ENCODE measurements around the gene RTN1. TPM values are rescaled to one million over a fixed set of nuclear protein-coding genes. Genes with fewer than 3 reads are reported as not detected.

The RTN1 gene
- total RNA-seq, 2 experiments from 2014 or later = not detected

- Mint-ChIP-seq H3K27ac (no peak overlapping the region), H3K36me3 (no peaks in the 10 kb centered on the region)
- POLR2A ChIA-PET = no interaction called here
These were observed 555 bp upstream of the RTN1 start for GRCh38 chr14:59871166-59871495.

DNA sequence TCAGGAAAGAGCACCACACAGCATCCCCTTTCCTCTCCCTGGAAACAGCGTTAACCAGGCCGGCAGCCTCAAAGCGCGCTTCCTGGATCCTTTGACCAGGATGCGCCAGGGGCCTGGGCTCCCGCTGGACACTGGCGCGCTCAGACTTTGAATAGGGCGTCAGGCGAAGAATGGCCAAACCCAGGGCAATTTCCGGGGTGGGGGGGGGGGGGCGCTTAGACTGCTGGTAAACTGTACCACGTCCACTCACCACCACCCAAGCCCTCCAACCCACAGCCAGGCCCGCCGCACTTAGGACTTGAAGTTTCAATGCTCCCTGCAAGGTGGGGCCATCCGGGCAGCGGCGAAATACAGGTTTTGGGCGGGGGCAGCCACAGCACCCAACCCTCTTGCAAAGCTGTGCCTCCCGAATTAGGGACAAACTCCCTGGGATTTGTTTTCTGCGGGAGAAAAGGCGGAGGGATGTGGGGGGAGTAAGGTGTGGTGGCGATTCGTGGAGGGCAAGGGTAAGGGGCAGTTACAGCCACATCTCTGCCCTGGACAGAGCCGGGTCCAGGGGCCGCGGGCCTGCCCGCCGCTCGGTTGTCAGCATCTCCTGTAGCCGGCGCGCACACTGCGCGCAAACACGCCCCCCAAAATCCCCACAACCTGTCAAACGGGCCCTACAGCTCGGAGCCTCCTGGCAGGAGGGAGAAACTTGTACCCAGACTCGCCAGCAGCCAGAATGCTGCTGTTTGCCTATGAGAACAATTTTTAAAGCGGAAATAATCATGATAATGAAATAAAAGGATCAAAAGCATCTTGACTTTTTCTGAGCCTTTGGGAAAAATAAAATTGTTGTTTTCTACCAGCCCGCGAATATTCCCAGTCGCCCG is 958 bp downstream of the RTN1 start:
- H3K4me3 Mint-ChIP-seq = peak overlapping the region; percentile 54
- no peaks in the 10 kb centered on the region for H3K9me3 Mint-ChIP-seq
- H3K4me1 Mint-ChIP-seq = peaks cover 3% of the 10 kb centered on the region
- DNase-seq (no peak), ATAC-seq (ENCODE audit: low read depth) (no peak)
- no peak overlapping the region for H3K27ac Mint-ChIP-seq
- H3K36me3 Mint-ChIP-seq = no peaks in the 10 kb centered on the region
- POLR2A ChIA-PET = no interaction called here
- peaks cover 71% of the 10 kb centered on the region for H3K27me3 Mint-ChIP-seq

More at GRCh38 chr14:59871166-59871495, 555 bp upstream of the RTN1 start:
- DNase-seq (no peak), ATAC-seq (ENCODE audit: low read depth) (no peak)
- no peaks in the 10 kb centered on the region for H3K9me3 Mint-ChIP-seq
- peak overlapping the region; percentile 85 for H3K4me3 Mint-ChIP-seq
- H3K4me1 Mint-ChIP-seq = peaks cover 3% of the 10 kb centered on the region
- H3K27me3 Mint-ChIP-seq = peaks cover 61% of the 10 kb centered on the region

DNA sequence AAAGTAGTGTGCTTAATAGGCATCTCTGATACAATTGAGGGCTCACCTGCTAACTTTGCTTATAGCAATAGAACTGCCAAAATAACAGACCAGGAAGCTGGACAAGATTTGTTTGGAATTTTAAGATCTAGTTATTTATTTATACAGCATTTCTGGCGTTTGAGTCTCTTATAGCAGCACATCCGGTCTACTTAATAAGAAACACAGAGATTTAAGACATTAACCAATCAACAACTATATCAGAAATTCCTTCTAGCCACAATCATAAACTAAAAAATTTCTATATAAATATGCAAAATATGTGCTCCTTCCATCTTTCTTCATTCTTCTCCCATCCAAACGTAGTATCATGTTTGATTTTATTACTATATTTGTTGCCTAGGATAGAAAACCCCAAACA is 2.6 kb downstream of the RTN1 start:
- no peaks in the 10 kb centered on the region for H3K9me3 Mint-ChIP-seq
- no peak overlapping the region for H3K27ac Mint-ChIP-seq
- ATAC-seq (ENCODE audit: low read depth) (no peak), DNase-seq (no peak)
- no peaks in the 10 kb centered on the region for H3K36me3 Mint-ChIP-seq
- POLR2A ChIA-PET = no interaction called here
- H3K4me1 Mint-ChIP-seq = peaks cover 3% of the 10 kb centered on the region
- H3K4me3 Mint-ChIP-seq = no peak overlapping the region
- H3K27me3 Mint-ChIP-seq = peaks cover 58% of the 10 kb centered on the region

- Mint-ChIP-seq H3K27ac (no peak overlapping the region), H3K27me3 (peaks cover 27% of the 10 kb centered on the region), H3K36me3 (no peaks in the 10 kb centered on the region), H3K4me3 (no peak overlapping the region), H3K4me1 (no peaks in the 10 kb centered on the region), H3K9me3 (peaks cover 3% of the 10 kb centered on the region)
- POLR2A ChIA-PET = no interaction called here
- DNase-seq = no peak
- no peak for ATAC-seq (ENCODE audit: low read depth)
These were observed 6.6 kb downstream of the RTN1 start for GRCh38 chr14:59863806-59864525.

DNA sequence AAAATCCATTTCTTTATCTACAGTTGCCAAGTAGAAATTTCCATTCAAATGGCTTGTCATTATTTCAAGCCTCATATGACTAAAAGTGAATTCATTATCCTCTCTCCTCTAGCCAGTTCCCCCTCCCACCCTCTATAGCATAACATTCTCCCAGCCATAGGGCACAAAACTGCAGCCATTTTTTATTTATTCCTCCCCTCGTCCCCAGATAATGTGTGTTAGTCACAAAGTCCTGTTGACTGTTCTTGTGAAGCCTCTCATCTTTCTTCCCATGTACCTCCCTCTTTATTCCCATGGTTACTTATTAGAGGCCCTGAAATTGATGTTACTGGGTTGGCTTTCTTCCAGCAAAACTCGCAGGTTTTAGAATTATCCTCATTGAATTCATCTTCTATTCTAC is 13.2 kb downstream of the RTN1 start:
- Mint-ChIP-seq H3K27ac (no peak overlapping the region), H3K4me1 (no peaks in the 10 kb centered on the region), H3K36me3 (no peaks in the 10 kb centered on the region), H3K4me3 (no peak overlapping the region), H3K27me3 (peaks cover 5% of the 10 kb centered on the region), H3K9me3 (peaks cover 8% of the 10 kb centered on the region)
- POLR2A ChIA-PET = no interaction called here
- no peak for ATAC-seq (ENCODE audit: low read depth)
- no peak for DNase-seq

DNA sequence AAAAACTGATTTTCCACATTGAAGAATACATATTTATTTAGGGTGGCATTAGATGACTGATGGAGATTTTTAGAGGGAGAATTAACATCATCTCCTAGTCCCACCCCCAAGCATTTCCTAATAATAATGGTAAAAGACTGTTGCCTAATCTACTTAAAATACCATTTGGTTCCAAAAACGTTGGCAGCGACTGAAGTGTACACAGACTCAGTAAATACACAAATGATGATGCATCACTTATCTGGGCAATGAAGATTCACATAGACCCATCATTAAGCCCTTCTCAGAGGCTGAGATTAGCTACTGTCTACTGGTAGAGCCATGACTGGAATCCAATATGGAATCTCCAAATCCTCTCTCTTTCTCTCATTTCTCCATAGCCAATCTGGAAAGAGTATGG is 18.2 kb downstream of the RTN1 start:
- Mint-ChIP-seq H3K4me1 (peaks cover 4% of the 10 kb centered on the region), H3K27me3 (peaks cover 5% of the 10 kb centered on the region), H3K36me3 (no peaks in the 10 kb centered on the region), H3K27ac (no peak overlapping the region), H3K4me3 (no peak overlapping the region), H3K9me3 (peaks cover 3% of the 10 kb centered on the region)
- no peak for ATAC-seq (ENCODE audit: low read depth)
- POLR2A ChIA-PET = no interaction called here
- DNase-seq = no peak

GRCh38 chr14:59850458-59850857 is 20.1 kb downstream of the RTN1 start:
- H3K9me3 Mint-ChIP-seq = no peaks in the 10 kb centered on the region
- POLR2A ChIA-PET = no interaction called here
- no peaks in the 10 kb centered on the region for H3K36me3 Mint-ChIP-seq
- ATAC-seq (ENCODE audit: low read depth) (no peak), DNase-seq (no peak)
- no peak overlapping the region for H3K4me3 Mint-ChIP-seq
- H3K27ac Mint-ChIP-seq = no peak overlapping the region
- H3K27me3 Mint-ChIP-seq = peaks cover 5% of the 10 kb centered on the region
- peaks cover 4% of the 10 kb centered on the region for H3K4me1 Mint-ChIP-seq

GRCh38 chr14:59849411-59850130 is 21.0 kb downstream of the RTN1 start:
- Mint-ChIP-seq H3K36me3 (no peaks in the 10 kb centered on the region), H3K4me1 (peaks cover 4% of the 10 kb centered on the region), H3K4me3 (no peak overlapping the region), H3K27ac (no peak overlapping the region), H3K9me3 (no peaks in the 10 kb centered on the region), H3K27me3 (peaks cover 7% of the 10 kb centered on the region)
- DNase-seq (no peak), ATAC-seq (ENCODE audit: low read depth) (no peak)
- POLR2A ChIA-PET = no interaction called here

GRCh38 chr14:59848671-59849070 is 21.9 kb downstream of the RTN1 start:
- DNase-seq (no peak), ATAC-seq (ENCODE audit: low read depth) (no peak)
- peaks cover 4% of the 10 kb centered on the region for H3K4me1 Mint-ChIP-seq
- H3K27me3 Mint-ChIP-seq = peaks cover 4% of the 10 kb centered on the region
- H3K4me3 Mint-ChIP-seq = no peak overlapping the region
- POLR2A ChIA-PET = no interaction called here
- no peak overlapping the region for H3K27ac Mint-ChIP-seq
- H3K36me3 Mint-ChIP-seq = no peaks in the 10 kb centered on the region
- H3K9me3 Mint-ChIP-seq = no peaks in the 10 kb centered on the region

- ATAC-seq (ENCODE audit: low read depth) (no peak), DNase-seq (no peak)
- H3K9me3 Mint-ChIP-seq = no peaks in the 10 kb centered on the region
- POLR2A ChIA-PET = no interaction called here
- no peaks in the 10 kb centered on the region for H3K36me3 Mint-ChIP-seq
- no peak overlapping the region for H3K4me3 Mint-ChIP-seq
- peaks cover 4% of the 10 kb centered on the region for H3K4me1 Mint-ChIP-seq
- H3K27me3 Mint-ChIP-seq = peaks cover 2% of the 10 kb centered on the region
- H3K27ac Mint-ChIP-seq = no peak overlapping the region
These were observed 22.9 kb downstream of the RTN1 start for GRCh38 chr14:59847711-59848110.

DNA sequence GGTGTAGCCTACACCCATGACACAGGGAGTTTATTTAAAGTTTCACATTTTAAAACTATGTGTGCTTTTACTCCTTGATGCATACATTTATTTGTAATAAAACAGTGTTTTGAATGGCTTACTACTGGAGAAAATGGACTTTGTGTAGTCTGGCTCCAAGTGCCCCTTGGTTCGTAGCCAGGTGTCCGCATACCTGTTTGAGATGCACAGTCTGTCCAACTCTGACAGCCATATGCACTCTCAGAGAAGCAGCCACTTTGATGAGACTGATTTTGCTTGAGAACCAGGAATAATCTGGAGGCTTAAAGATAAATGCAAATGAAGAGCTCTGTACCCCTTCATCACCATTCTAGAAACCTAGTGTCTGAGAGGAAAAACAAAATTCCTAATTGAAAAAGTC is 24.0 kb downstream of the RTN1 start:
- ATAC-seq (ENCODE audit: low read depth) = no peak
- H3K9me3 Mint-ChIP-seq = no peaks in the 10 kb centered on the region
- H3K4me3 Mint-ChIP-seq = no peak overlapping the region
- peaks cover 4% of the 10 kb centered on the region for H3K4me1 Mint-ChIP-seq
- DNase-seq = no peak
- no peaks in the 10 kb centered on the region for H3K36me3 Mint-ChIP-seq
- peaks cover 2% of the 10 kb centered on the region for H3K27me3 Mint-ChIP-seq
- no peak overlapping the region for H3K27ac Mint-ChIP-seq
- POLR2A ChIA-PET = no interaction called here

DNA sequence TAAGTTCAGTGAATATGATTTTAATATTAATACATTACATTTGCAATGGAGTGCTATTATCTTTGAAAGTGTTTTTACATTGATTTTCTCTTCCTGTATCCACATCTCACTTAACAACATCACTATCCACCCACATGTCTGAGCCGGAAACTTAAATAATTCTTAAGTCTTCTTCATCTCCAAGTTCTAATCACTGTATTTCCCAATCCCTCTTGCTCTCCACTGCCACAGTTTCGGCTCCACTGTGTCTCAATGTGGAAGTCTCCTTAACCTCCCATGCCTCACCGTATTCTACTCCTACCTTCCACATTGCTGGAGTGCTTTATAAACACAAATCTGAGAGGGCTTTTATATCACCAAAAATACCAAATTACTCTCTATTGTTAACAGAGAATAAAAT is 25.3 kb downstream of the RTN1 start:
- Mint-ChIP-seq H3K36me3 (no peaks in the 10 kb centered on the region), H3K4me1 (peaks cover 4% of the 10 kb centered on the region), H3K4me3 (no peak overlapping the region), H3K9me3 (no peaks in the 10 kb centered on the region), H3K27me3 (peaks cover 2% of the 10 kb centered on the region), H3K27ac (no peak overlapping the region)
- no peak for ATAC-seq (ENCODE audit: low read depth)
- POLR2A ChIA-PET = no interaction called here
- DNase-seq = no peak

DNA sequence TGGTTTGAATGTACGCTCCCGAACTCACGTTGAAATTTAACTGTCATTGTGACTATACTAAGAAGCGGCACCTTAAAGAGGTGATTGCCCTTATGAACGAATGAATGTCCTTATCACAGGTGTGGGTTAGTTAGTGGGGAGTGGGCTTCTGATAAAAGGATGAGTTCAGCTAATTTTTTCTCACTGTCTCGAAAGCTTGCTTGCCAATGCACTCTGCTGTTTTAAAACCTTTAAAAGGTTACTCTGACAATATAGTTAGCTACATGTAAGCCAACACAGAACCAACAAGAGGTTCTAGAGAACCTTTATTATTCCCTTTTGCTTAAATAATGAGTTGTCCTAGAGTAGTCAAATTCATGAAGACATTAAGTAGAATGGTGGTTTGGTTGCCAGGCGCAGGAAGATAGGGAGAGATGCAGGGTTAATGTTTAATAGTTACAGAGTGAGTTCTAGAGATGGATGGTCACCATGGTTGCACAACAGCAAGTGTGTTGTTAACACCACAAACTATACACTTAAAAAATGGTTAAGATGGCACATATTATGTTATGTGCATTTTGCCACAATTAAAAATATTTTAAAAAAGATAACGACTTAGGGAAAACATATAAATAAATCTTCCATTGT is 26.3 kb downstream of the RTN1 start:
- Mint-ChIP-seq H3K27ac (no peak overlapping the region), H3K36me3 (no peaks in the 10 kb centered on the region), H3K4me1 (peaks cover 2% of the 10 kb centered on the region), H3K4me3 (no peak overlapping the region), H3K27me3 (peaks cover 6% of the 10 kb centered on the region), H3K9me3 (no peaks in the 10 kb centered on the region)
- no peak for ATAC-seq (ENCODE audit: low read depth)
- POLR2A ChIA-PET = no interaction called here
- DNase-seq = no peak

All from activated naive CD8-positive, alpha-beta T cell treated with anti-CD3 and anti-CD28 coated beads, Interleukin-2, amount 10 ng/mL, durations not matched to agents 7 days and 5 days (primary cell).